ENCODE data around the gene MROH7. TPM values are rescaled to one million over a fixed set of nuclear protein-coding genes. Genes with fewer than 3 reads are reported as not detected.

Gene MROH7
- total RNA-seq, 4 donors from 2014 or later = 5.7 to 25.2 (median 13.3) TPM

DNA sequence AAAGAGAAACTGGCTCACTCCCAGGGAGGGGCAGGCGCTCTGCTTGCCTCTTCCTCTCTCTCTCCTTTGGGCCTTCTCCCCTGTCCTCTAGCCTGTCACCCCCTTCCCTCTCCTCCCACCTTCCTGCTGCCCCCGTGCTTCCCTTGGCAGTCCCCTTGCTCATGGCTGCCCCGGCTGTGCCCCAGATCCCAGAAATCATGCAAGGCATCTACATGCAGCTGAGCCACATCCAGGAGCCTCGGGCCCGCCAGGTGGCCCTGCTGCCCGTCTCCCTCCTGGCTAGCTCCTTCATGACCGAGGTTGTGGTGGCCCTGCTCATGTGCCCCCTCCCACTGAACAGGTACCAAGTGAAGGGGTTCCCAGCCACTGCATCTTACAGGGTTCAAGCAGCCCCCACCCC, 38.1 kb downstream of the MROH7 start:
- ATAC-seq = no peak
- Histone ChIP-seq H3K4me3 (no peak overlapping the region), H3K27ac (no peak overlapping the region), H3K27me3 (no peaks in the 10 kb centered on the region), H3K9me3 (no peaks in the 10 kb centered on the region), H3K4me1 (no peaks in the 10 kb centered on the region), H3K36me3 (peaks cover 0 to 51% of the 10 kb centered on the region in 2 donors)
- TF ChIP-seq, protein P1, sequence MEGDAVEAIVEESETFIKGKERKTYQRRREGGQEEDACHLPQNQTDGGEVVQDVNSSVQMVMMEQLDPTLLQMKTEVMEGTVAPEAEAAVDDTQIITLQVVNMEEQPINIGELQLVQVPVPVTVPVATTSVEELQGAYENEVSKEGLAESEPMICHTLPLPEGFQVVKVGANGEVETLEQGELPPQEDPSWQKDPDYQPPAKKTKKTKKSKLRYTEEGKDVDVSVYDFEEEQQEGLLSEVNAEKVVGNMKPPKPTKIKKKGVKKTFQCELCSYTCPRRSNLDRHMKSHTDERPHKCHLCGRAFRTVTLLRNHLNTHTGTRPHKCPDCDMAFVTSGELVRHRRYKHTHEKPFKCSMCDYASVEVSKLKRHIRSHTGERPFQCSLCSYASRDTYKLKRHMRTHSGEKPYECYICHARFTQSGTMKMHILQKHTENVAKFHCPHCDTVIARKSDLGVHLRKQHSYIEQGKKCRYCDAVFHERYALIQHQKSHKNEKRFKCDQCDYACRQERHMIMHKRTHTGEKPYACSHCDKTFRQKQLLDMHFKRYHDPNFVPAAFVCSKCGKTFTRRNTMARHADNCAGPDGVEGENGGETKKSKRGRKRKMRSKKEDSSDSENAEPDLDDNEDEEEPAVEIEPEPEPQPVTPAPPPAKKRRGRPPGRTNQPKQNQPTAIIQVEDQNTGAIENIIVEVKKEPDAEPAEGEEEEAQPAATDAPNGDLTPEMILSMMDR (IDR thresholded peaks at IDR 0.05) = no peak
- no peak for TF ChIP-seq POLR2AphosphoS5 (IDR thresholded peaks at IDR 0.05)
- 100% methylated on average over 1 of the region's 7 CpGs; no CpG with 5 or more reads in 1 of the 2 donors for WGBS, 2 donors (ENCODE audit: low coverage in 1 of 2)

DNA sequence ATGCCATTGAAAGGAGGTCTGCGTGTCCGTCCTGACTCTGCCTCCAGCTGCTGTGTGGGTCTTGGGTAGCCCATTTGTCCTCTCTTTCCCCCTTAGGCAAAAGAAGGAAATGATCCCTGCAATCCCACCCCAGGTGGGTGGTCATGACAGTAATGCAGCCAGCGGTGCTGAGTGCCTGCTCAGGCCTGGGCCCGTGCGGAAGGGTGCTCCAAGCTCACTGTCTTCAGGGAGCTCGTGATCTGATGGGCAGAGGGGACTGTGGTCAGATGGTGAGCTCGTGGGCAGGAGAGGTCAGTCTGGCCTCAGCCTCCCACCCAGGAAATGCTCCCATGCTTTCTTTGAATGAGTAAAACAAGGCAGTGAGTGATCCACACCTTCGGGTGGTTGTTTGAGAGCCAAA, 38.8 kb downstream of the MROH7 start:
- WGBS, 2 donors (ENCODE audit: low coverage in 1 of 2) = 75% methylated on average over 7 of the region's 8 CpGs; no CpG with 5 or more reads in 1 of the 2 donors
- no peaks in the 10 kb centered on the region for H3K27me3 ChIP-seq
- ATAC-seq = no peak
- H3K4me1 ChIP-seq = no peaks in the 10 kb centered on the region
- no peak overlapping the region for H3K4me3 ChIP-seq
- TF ChIP-seq POLR2AphosphoS5 (IDR thresholded peaks at IDR 0.05) (no peak), POLR2A (IDR thresholded peaks at IDR 0.05) (no peak), EP300 (IDR thresholded peaks at IDR 0.05) (no peak)
- TF ChIP-seq, protein P1 (IDR thresholded peaks at IDR 0.05) = no peak
- peaks cover 0 to 48% of the 10 kb centered on the region in 2 donors for H3K36me3 ChIP-seq
- H3K27ac ChIP-seq = no peak overlapping the region
- H3K9me3 ChIP-seq = no peaks in the 10 kb centered on the region

DNA sequence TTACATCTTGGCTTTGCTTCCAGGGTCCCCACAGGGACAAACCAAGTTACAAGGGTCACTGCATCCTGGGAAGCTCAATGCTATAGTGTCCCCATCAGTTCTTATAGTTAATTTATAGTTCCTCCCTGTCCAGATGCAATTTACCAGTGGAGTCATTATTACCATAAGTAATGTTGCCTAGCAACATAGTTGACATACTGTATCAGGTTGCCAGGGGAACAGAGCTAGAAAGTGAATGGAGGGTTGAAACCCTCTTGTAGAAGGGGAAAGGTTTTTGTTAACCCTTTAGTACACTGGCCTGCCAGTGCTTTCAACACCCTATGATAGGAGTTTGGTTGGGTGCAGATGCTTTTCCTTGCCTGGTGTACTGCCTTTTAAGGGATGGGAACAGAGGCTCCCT, 39.8 kb downstream of the MROH7 start:
- TF ChIP-seq, protein P1 (IDR thresholded peaks at IDR 0.05) = no peak
- TF ChIP-seq POLR2AphosphoS5 (IDR thresholded peaks at IDR 0.05) (no peak), EP300 (IDR thresholded peaks at IDR 0.05) (no peak), POLR2A (IDR thresholded peaks at IDR 0.05) (no peak)
- Histone ChIP-seq H3K4me1 (no peaks in the 10 kb centered on the region), H3K9me3 (no peaks in the 10 kb centered on the region), H3K27me3 (no peaks in the 10 kb centered on the region), H3K36me3 (peaks cover 0 to 58% of the 10 kb centered on the region in 2 donors), H3K27ac (no peak overlapping the region), H3K4me3 (no peak overlapping the region)
- ATAC-seq = no peak

DNA sequence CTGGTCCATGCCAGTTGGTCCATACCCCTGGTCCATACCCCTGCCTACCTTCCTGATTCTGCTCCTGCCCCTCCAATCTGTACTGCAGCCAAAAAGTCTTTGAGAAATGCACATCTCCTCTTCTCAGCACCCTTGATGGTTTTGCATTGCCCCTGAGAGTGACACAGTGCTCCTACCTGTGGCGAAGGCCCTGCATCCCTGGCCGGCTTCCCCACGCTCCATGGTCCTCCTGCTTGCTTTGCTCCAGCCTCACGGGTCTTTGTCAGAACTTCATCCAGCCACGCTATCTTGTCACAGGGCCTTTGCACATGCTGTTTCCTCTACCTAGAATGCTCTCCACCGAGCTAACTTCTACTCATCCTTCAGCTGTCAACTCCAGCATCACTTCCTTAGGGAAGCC, 41.9 kb downstream of the MROH7 start:
- TF ChIP-seq POLR2AphosphoS5 (IDR thresholded peaks at IDR 0.05) (no peak), POLR2A (IDR thresholded peaks at IDR 0.05) (no peak), EP300 (IDR thresholded peaks at IDR 0.05) (no peak)
- TF ChIP-seq, protein P1 (IDR thresholded peaks at IDR 0.05) = no peak
- Histone ChIP-seq H3K4me1 (no peaks in the 10 kb centered on the region), H3K9me3 (no peaks in the 10 kb centered on the region), H3K36me3 (peaks cover 0 to 55% of the 10 kb centered on the region in 2 donors), H3K27ac (no peak overlapping the region), H3K4me3 (no peak overlapping the region), H3K27me3 (no peaks in the 10 kb centered on the region)
- no peak for ATAC-seq
- WGBS, 2 donors (ENCODE audit: low coverage in 1 of 2) = 73 to 81% methylated on average over 3 to 6 of the region's 6 CpGs

DNA sequence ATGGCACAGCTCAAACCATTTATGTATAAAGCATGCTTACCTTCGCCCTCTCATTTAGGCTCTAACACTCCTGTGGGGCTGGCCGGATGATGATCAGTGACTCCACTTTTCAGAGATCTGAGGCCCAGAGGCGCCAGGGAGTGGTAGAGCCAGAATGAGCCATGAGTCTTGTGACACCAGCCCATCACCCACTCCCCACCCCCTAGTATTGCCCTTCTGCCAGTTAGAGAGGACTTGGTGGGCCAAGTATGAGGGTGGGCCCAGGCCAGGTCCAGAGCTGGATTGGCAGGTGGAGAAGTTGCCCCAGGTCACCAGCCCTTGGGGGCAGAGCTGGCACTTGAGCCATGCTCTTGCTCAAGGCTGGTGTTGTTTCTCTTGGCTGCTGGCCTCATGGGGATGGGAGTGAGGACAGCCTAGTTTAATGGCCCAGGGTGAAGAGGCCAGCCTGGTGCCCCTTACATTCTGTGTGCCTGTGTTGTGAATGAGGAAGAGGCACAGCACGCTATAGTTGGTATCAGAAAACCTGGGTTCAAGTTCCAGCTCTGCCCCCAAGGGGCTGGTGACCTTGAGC, 43.8 kb downstream of the MROH7 start:
- H3K27me3 ChIP-seq = no peaks in the 10 kb centered on the region
- ATAC-seq = no peak
- TF ChIP-seq EP300 (IDR thresholded peaks at IDR 0.05) (no peak), POLR2AphosphoS5 (IDR thresholded peaks at IDR 0.05) (no peak), POLR2A (IDR thresholded peaks at IDR 0.05) (no peak)
- TF ChIP-seq, protein P1 (IDR thresholded peaks at IDR 0.05) = no peak
- no CpG with 5 or more reads among the region's 4 CpGs for WGBS, 2 donors (ENCODE audit: low coverage in 1 of 2)
- no peak overlapping the region for H3K27ac ChIP-seq
- no peak overlapping the region for H3K4me3 ChIP-seq
- H3K36me3 ChIP-seq = peaks cover 0 to 43% of the 10 kb centered on the region in 2 donors
- H3K9me3 ChIP-seq = no peaks in the 10 kb centered on the region
- no peaks in the 10 kb centered on the region for H3K4me1 ChIP-seq
